GM19438 (cell line): ENCODE measurements around the gene ADCY2.

ENCODE experiments used
- ATAC-seq: cut with Tn5 transposase; IDR thresholded peaks from one replicate; pipeline ENCODE4 v1.9.1; 2021; ENCODE audit warnings: low read depth; ENCODE audit not compliant: unreplicated experiment

The ADCY2 gene

DNA sequence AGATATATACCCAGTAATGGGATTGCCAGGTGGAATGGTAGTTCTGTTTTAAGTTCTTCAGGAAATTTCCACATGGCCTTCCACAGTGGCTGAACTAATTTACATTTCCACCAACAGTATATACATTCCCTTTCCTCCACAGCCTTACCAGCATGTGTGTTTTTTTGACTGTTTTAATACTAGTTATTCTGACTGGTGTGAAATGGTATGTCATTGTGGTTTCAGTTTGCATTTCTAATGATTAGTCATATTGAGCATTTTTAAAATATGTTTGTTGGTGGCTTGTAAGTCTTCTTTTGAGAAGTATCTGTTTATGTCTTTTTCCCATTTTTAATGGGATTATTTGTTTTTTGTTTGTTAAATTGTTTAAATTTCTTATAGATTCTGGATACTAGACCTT is 246.1 kb downstream of the ADCY2 start:
- no peak for ATAC-seq

DNA sequence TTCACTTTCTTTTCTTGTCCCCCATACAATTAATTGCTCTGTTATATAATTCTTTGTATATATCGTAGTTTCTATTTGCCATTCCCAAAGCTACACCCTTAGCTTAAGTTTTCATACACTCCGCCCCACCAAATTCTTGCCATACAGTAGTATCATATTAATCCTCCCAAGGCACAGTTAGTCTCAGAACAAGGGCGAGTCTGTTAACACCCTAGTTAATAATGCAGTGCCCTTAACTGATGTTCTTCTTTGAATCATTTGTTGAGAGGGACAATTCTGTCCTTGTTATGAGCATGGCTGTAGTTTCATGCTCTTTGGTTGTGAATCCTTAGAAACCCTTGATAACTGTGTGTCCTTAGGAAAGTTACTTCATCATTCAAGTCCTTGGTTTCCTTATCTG is 248.8 kb downstream of the ADCY2 start:
- no peak for ATAC-seq

DNA sequence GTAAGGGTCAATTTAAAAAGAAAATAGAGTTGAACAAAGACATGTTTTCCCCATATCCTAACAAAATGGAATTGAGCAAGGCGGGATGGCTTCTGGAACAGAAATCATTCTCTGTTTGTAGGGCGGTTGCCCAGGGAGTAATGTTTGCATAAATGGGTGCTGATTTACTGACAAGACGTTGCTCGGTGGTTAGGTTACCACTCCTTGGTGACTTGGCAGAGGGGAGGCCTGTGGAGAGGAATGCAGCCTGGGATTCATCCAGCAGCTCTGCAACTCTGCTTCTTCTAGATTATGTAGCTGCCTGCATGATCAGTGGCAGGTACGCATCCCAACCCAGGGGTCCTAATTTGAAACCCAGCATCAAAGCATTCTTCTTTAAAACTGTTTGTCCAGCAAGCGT is 254.8 kb downstream of the ADCY2 start:
- no peak for ATAC-seq

DNA sequence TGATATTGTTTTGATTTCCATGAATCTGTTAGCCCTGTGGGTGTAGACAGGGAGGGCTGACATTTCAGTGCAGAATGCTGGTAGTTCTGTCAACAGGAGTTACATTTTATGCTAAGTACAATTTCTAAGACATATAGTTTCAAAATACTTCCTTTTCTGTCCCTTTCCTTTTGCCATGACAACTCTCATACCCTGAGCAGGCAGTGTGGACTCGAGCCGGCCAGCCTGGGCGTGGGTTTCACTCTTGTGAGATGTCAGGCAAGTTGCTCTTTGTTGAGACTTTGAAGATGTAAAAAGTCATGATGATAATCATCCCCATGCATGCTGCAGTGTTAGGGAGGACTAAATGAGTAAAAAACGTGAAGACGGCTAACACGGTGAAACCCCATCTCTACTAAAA is 257.1 kb downstream of the ADCY2 start:
- ATAC-seq = no peak

DNA sequence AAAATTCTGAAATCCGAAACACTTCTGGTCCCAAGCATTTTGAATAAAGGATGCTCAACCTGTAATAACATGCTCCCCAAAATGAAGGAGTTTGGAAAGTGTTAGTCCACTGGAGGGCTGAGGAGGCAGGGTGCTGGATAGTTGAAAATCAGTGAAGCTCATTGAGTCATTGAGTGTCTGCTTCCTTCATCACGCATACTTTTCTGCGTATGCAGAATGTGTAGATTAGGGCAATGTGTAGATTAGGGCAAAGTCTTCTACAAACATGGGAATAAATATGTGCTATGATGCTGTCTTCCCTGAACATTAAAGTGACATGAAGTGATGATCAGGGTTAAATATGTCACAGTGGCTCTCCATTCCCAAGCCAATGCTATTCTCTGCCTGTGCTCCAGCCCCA is 261.2 kb downstream of the ADCY2 start:
- no peak for ATAC-seq

DNA sequence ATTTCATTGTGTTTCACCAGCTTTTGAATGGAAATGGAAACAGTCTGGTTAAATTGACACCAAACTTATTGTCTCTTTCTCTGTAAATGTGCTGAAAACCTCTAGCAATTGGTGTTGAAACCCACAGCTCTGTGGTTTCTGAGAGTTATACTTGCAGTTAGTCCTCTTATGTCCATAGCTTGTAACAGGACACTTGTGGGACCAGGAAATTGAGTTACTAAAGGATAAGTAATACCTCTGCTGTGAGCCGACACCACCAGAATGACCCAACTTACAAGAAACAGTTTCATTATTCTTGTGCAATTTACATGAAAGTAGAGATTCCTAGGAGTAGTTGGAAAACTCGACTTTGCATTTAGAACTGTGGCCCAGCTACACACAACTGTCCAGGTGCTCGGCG is 263.5 kb downstream of the ADCY2 start:
- no peak for ATAC-seq

DNA sequence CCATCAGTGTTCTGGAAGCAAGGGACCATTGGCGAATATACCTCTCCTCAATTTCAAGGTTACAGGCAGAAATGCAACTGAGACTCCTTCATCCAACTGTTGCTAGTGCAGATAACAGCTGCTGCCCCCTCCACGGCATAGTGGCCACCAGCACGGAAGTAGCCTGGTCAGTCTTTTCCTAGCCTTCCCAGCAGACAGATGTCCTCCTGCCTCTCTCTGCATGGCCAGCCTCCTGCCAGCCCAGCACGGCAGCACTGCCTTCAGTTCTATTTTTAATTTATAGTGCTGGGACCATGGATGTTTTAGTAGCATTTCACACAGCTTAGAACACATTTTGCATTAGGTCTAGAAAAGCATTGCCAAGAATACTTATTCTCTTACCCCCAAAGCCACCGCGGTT is 266.4 kb downstream of the ADCY2 start:
- ATAC-seq = no peak

DNA sequence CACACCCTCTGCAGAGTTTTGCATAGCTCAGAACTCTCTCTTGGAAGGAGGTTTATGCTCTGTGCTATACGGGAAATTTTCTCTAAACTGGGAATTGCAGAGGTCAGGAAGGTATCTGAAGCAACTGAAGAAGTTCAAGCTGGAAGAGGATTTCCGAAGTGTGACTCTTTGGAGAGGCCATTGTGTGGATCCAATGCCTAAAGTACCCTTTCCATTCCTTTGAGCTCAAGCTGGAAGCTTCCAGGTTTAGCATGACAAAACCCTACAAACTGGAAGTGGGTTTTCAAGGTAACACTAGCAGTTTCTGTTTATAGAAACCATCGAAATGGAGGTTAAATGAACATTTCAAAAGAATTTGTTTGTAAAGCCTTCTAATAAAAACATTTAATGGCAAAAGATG is 267.9 kb downstream of the ADCY2 start:
- no peak for ATAC-seq

DNA sequence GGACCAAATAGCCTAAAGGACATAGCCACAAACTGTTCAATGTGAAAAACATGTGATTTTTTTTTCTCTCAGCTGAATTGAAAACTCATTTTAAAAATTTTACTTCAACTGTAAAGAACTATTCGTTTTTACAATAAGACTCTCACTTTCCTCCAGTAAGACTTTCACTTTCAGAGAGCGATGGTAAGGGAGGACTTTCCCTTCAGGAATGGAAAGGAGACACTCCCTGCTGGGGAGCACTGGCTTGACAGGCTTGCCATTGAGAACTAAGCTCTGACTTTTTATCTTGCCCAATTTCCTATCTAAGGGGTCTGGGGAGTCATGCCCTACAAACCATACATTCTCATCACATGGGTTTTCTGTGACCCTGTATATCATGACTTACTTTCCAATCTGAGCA is 268.3 kb downstream of the ADCY2 start:
- ATAC-seq = no peak

DNA sequence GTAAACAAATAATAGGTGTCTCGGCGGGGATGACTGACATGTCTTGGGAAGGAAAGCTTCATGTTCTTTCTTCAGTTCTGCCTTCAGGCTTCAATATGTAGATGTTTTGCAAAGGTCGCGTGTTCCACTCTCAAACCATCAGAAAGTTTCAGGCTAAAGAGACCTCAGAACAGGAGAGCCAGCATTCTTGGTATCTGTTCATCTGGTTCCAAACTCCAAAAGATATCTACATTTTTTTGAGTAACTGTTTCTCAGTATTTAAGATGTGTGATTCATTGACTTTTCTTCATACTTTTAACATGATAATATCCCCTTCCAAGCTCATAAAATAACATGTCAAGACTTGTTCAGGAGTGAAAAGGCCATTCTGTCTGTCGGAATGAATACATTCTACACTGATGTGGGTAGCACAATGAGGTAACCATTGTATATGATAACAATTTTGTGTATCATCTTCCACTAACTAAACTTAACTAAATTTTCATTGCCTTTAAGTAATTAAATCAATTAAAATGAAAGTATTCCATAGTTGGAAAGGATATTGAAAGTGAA is 271.4 kb downstream of the ADCY2 start:
- no peak for ATAC-seq

DNA sequence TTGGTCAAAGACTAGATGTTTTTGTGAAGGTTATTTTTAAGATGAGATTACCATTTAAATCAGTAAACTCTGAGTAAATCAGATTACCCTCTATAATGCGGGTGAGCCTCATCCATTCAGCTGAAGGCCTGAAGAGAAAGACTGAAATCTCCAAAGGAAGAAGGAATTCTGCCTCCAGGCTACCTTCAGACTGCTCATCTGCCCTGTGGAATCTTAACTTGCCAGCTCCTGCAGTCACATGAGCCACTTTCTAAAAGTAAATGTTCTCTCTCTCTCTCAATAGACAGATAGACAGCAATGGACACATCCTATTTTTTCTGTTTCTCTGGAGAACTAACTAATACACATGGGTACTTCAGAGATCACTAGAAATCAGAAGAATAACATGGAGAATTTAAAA is 272.2 kb downstream of the ADCY2 start:
- no peak for ATAC-seq

DNA sequence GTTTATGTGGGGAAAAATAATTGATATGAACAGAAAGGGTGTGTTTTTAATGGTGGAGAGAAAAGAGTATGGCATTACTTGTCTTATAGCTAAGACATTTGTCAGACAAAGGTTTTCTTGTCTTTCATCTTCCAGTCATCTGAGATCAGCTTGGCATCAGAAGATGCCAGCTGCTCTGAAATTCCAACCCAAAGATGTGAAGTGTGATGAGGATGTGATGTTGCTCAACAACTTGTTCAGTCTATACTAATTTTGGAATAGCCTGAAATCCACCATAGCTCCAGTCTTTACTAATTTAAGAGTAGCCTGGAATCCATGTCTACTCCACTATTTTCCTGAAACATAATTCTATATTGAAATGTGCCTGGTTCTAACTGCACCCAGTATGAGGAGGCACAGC is 272.7 kb downstream of the ADCY2 start:
- ATAC-seq = no peak

DNA sequence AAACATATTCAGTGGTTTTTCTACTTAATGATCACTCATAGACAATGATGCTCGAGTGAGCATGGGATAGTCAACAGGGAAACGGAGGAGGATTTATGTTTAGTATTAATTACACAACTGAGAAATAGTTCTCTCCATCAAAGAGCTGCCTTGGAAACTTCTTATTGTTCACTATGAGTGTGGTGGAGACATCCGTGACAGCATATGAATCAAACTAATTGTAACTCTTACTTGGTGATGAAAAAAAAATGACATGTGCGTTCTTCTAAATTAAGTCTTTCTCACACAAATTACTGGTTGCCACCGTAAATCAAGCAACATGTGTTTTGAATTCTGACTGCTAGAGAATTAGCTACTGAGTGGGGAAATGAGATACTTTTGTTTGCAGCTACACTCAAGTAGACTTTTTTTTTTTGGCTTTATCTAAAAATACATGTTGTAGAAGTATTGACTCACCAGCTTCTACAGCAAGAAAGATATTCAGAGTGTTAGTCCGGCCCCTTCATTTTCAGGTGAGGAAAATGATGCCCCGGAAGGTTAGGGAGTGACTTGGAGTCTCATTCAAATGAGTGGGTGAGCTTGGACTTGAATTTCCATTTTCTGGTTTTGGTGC is 275.5 kb downstream of the ADCY2 start:
- ATAC-seq = no peak

DNA sequence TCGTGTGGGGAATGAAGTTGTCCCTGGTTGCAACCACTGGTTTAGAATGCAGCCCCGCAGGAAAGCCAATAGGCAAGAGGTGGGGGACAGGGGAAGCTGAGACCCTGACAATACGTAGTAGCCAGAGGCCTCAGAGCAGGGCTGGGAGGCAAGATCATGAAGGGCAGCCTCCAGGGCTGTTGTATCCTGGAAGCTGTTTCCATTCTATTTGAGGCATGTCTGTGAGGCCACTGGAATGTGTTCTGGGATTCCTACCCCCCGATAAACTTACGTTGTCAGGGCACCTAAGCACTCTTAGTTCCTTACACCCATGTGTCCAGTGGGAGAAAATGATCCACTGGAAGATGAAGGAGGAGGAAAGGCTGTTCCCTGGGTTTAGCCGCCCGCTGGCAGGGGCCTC is 277.7 kb downstream of the ADCY2 start:
- ATAC-seq = no peak

DNA sequence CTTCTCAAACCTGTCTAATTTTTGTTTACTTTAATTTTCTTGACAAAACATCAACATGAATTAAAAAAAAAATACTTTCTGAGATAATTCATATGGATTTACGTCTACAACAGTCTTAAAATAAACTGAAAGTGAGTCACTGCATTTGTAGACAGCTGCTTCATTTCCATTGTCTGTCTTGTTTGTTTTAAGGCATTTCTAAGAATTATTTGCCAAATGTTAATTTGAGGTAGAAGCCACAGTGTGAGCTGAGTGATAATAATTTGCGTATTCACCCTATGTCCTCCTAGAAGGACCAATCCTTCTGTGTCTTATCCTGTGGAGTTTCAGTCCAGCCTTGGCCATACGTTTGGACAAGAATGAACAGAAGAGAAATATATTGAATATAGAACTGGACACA is 280.5 kb downstream of the ADCY2 start:
- ATAC-seq = no peak

DNA sequence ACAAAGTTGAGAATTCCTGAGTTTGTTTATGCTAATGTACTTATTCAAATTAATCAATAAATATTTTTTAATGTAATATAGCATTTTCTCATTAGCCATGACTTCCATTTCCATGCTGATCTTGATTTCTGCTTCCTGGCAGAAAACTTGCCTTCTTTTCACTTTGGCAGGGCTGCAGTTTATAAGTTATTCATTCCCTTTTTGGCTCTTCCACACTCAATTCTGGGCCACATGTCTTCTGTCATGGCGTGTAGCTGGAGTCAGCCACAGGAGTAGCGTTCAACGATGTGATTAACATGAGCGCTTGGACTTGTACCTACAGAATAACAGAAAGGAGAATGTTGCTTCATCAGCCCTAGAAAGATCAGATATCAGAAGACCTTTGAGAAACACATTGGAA is 282.1 kb downstream of the ADCY2 start:
- ATAC-seq = no peak

DNA sequence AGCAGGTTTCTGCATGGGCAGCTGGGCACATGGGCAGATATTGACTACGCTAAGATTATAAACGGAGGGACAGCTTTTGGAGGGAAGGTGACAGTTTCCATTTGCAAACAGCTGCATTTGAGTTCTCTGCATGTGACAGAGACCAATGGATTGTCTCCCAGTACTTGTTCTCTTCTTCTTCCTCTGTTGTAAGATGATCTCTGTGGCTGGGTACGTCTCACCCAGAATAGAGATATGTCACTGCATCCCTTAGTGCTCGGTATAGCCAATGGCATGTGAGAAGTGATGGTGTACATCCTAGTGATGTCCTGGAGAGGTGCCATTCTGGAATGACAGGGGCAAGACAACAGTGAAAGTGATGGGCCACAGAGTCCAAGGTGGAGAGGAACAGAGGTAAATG is 283.7 kb downstream of the ADCY2 start:
- ATAC-seq = no peak

DNA sequence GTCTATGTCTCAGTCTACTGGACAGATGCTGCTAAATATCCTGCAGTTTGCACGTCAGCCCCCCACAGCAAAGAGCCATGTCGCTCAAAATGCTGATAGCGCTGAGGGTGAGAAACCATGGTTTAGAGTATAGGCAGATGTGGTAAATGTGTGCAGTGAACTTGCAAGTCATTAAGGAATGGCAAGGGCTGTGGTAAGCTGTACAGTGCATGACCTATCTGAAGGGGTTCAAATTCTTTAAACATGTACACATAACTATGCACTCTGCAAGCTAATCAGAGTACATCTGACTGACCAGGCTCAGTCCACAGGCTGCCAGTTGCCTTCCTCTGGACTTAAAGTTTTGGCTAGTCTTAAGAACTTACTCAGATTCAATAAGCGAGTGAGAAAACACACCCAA is 284.3 kb downstream of the ADCY2 start:
- no peak for ATAC-seq

DNA sequence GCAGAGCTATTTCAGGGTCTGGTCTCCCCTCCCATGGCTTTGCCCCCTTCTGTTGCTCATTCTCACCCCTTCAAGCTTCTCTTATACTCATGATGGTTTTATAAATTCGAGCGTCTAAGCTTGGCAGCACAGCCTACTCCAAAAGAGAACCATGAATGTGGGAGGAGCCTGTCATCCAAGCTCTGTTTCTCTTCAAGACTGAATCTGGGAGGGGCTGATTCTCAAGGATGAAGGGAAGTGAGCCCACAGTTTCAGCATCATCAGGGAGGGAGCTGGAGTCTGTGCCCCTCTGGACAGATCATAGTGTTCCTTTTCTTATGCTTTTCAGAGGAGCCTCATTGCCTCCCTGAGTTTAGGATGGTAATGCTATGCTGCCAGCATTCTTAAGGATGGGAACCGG is 286.4 kb downstream of the ADCY2 start:
- ATAC-seq = no peak

DNA sequence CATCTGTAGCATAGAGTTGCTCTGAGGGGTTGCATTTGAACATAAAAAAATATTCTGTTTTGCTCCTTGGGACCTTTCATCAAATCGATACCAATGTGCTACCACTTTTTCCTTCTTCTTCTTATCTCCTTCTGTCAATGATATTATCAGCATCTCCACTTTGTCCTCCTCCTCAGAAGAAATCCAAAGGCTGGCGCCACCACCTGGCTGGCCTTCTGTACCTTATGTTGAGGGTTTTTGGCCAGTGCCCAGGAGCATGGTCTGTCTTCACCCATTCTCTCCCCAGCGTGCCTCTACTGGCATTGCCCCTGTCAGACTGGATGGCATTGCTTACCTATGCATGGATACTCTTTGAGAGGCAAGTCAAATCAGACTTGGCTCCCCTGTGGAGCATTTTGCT is 287.8 kb downstream of the ADCY2 start:
- ATAC-seq = no peak

DNA sequence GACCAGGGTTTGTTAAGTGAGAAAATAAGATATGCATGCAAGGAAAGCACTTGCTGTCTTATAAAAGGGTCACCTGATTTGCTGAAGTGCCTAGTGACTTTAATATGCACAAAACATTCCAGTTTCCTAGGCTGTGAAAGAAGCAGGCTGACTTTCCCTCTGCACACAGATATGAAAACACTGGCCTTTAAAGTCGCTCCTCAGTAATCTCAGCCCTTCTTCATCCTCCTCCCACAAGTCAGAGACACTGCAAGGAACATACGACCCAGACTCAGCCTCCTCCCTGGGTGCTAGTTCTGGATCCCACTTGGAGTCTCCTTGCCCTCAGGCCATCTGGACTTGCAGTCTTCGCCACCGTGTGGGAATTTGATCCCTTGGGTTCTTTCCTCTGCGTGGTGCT is 288.9 kb downstream of the ADCY2 start:
- no peak for ATAC-seq

DNA sequence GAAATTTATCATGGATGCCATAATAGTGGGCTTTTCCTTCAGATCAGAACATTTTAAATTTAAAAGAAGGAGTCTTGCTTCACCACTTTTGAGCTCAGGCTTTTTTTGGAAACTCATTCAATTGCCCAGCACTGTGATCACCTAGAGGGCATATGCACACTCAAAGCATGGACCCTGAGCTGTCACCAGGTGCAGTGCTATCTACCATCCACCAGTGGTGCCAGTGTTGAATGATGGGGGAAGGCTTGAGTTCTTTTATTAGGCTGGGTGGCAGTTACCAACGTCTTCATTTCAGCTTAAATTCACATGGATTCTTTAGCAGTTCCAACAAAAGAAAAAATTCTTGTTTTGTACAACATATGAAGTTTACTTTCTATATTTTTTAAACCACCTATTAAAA is 290.9 kb downstream of the ADCY2 start:
- no peak for ATAC-seq

DNA sequence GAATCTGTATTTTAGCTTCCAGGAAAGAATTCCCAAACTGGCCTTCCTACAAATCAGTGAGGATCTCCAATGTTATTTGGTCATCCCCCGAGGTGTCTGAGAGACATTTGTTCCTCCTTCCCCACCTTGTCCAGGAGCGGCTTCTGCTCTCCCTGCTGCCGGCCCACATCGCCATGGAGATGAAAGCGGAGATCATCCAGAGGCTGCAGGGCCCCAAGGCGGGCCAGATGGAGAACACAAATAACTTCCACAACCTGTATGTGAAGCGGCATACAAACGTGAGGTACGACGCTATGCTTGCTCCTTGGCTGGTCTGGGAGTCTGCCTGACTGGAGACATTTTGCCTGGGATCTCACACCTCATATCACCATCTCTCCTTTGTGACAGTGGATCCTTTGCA is 294.6 kb downstream of the ADCY2 start:
- no peak for ATAC-seq
